Measurements from ENCODE around the gene ERRFI1. TPM values are rescaled to one million over a fixed set of nuclear protein-coding genes. Genes with fewer than 3 reads are reported as not detected.

Gene ERRFI1
- total RNA-seq, 4 donors from 2014 or later: 26.4 to 96.8 (median 61.2) TPM

GRCh38 chr1:8021676-8022266, 4.3 kb downstream of the ERRFI1 start:
- H3K9me3 ChIP-seq: no peaks in the 10 kb centered on the region
- DNase-seq: no peak
- H3K4me1 ChIP-seq: peaks cover 0 to 28% (median 8%) of the 10 kb centered on the region in 4 donors
- H3K27me3 ChIP-seq: no peaks in the 10 kb centered on the region
- H3K36me3 ChIP-seq: no peaks in the 10 kb centered on the region
- peak overlapping the region in 1 of 4 donors; percentile 94 for H3K4me3 ChIP-seq
- H3K27ac ChIP-seq: peak overlapping the region in 1 of 4 donors; percentile 3
- TF ChIP-seq POLR2A (IDR thresholded peaks at IDR 0.05) (no peak), CTCF (IDR thresholded peaks at IDR 0.05) (no peak)

GRCh38 chr1:8020032-8020431, 6.1 kb downstream of the ERRFI1 start:
- Histone ChIP-seq H3K9me3 (no peaks in the 10 kb centered on the region), H3K4me1 (peaks cover 0 to 40% (median 0%) of the 10 kb centered on the region in 4 donors), H3K4me3 (no peak overlapping the region), H3K27me3 (no peaks in the 10 kb centered on the region), H3K36me3 (no peaks in the 10 kb centered on the region), H3K27ac (peak overlapping the region in 1 of 4 donors; percentile 9)
- DNase-seq: peak in 1 of 3 donors; percentile 56
- TF ChIP-seq POLR2A (IDR thresholded peaks at IDR 0.05) (no peak), CTCF (IDR thresholded peaks at IDR 0.05) (no peak)

- Histone ChIP-seq H3K27ac (no peak overlapping the region), H3K4me1 (peaks cover 0 to 47% (median 0%) of the 10 kb centered on the region in 4 donors), H3K36me3 (peaks cover 0 to 6% (median 0%) of the 10 kb centered on the region in 3 donors), H3K9me3 (no peaks in the 10 kb centered on the region), H3K4me3 (peak overlapping the region in 1 of 4 donors; percentile 1), H3K27me3 (no peaks in the 10 kb centered on the region)
- DNase-seq: no peak
- TF ChIP-seq POLR2A (IDR thresholded peaks at IDR 0.05) (no peak), CTCF (IDR thresholded peaks at IDR 0.05) (no peak)
Observed at GRCh38 chr1:8019229-8019620, 6.9 kb downstream of the ERRFI1 start.

- Histone ChIP-seq H3K27ac (peak overlapping the region in 1 of 4 donors; percentile 10), H3K27me3 (no peaks in the 10 kb centered on the region), H3K4me1 (peaks cover 0 to 47% (median 0%) of the 10 kb centered on the region in 4 donors), H3K4me3 (peak overlapping the region in 1 of 4 donors; percentile 1), H3K36me3 (peaks cover 0 to 11% (median 0%) of the 10 kb centered on the region in 3 donors), H3K9me3 (no peaks in the 10 kb centered on the region)
- no peak for TF ChIP-seq POLR2A (IDR thresholded peaks at IDR 0.05)
- TF ChIP-seq CTCF (IDR thresholded peaks at IDR 0.05): no peak
- no peak for DNase-seq
Observed at GRCh38 chr1:8018492-8019228, 7.4 kb downstream of the ERRFI1 start.

- H3K4me3 ChIP-seq: no peak overlapping the region
- peak overlapping the region in 2 of 4 donors; percentile 19 to 50 for H3K27ac ChIP-seq
- TF ChIP-seq CTCF (IDR thresholded peaks at IDR 0.05) (no peak), POLR2A (IDR thresholded peaks at IDR 0.05) (no peak)
- peaks cover 0 to 45% (median 0%) of the 10 kb centered on the region in 4 donors for H3K4me1 ChIP-seq
- no peaks in the 10 kb centered on the region for H3K9me3 ChIP-seq
- H3K27me3 ChIP-seq: no peaks in the 10 kb centered on the region
- H3K36me3 ChIP-seq: peaks cover 0 to 22% (median 0%) of the 10 kb centered on the region in 3 donors
- DNase-seq: no peak
Observed at GRCh38 chr1:8017495-8018197, 8.5 kb downstream of the ERRFI1 start.
